ENCODE results near the gene UNK. TPM values are rescaled to one million over a fixed set of nuclear protein-coding genes. Genes with fewer than 3 reads are reported as not detected.

UNK gene
- total and polyA plus RNA-seq, 9 donors, result 12.7 to 58.1 (median 39.9) TPM

DNA sequence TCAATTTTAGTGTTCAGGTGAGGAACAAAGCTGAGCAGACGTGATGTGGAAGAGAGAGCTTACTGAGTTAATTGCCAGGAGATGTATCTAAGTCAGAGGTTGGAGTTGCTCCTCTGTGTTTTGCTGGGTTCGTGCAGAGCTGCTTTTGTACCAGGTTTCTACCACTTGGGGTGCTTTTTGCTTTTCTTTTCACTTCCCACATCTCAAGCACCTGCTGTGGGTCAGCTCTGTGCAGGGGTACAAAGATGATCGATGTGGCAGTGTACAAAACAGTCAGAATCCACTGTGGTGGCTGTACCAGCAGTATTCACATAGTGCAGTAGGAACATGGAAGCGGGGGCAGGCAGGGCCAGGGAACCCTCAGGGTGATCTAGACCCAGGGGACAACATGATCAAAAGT is 14.8 kb downstream of the UNK start:
- H3K4me3 ChIP-seq, result no peak overlapping the region
- H3K9me3 ChIP-seq, result no peaks in the 10 kb centered on the region
- H3K4me1 ChIP-seq (ENCODE audit: insufficient read depth), result no peaks in the 10 kb centered on the region
- no peaks in the 10 kb centered on the region for H3K27me3 ChIP-seq
- intact Hi-C loops (cut with DNase I), result no loop called here
- TF ChIP-seq POLR2A (IDR thresholded peaks at IDR 0.05) (no peak), EP300 (IDR thresholded peaks at IDR 0.05) (no peak)
- TF ChIP-seq, protein P1, sequence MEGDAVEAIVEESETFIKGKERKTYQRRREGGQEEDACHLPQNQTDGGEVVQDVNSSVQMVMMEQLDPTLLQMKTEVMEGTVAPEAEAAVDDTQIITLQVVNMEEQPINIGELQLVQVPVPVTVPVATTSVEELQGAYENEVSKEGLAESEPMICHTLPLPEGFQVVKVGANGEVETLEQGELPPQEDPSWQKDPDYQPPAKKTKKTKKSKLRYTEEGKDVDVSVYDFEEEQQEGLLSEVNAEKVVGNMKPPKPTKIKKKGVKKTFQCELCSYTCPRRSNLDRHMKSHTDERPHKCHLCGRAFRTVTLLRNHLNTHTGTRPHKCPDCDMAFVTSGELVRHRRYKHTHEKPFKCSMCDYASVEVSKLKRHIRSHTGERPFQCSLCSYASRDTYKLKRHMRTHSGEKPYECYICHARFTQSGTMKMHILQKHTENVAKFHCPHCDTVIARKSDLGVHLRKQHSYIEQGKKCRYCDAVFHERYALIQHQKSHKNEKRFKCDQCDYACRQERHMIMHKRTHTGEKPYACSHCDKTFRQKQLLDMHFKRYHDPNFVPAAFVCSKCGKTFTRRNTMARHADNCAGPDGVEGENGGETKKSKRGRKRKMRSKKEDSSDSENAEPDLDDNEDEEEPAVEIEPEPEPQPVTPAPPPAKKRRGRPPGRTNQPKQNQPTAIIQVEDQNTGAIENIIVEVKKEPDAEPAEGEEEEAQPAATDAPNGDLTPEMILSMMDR (IDR thresholded peaks at IDR 0.05), result no peak
- 81 to 88% (median 84%) methylated on average over 4 of the region's 4 CpGs for WGBS, 3 donors
- H3K36me3 ChIP-seq, result no peaks in the 10 kb centered on the region
- DNase-seq, result peak in 1 of 5 donors; percentile 8
- no peak overlapping the region for H3K27ac ChIP-seq

DNA sequence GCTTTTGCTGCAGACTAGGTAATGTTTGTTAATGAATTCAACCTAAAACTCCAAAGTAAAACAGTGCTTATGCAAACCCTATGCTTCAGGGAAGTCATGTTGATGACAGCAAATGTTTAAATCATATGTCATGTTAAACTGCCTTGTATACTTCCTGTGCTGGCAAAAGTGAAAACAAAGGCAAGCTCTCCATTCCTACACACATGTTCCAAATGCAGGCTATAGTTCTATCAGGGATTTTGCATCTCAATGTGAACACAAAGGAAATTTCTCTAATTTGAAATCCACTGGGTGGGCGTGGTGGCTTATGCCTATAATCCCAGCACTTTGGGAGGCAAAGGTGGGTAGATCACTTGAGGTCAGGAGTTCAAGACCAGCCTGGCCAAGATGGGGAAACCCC is 19.3 kb downstream of the UNK start:
- Histone ChIP-seq H3K4me1 (ENCODE audit: insufficient read depth) (no peaks in the 10 kb centered on the region), H3K36me3 (no peaks in the 10 kb centered on the region), H3K4me3 (no peak overlapping the region), H3K27ac (no peak overlapping the region), H3K27me3 (no peaks in the 10 kb centered on the region), H3K9me3 (no peaks in the 10 kb centered on the region)
- 94 to 95% (median 94%) methylated on average over 1 of the region's 1 CpG for WGBS, 3 donors
- intact Hi-C loops (cut with DNase I), result no loop called here
- TF ChIP-seq, protein P1 (IDR thresholded peaks at IDR 0.05), result no peak
- TF ChIP-seq POLR2A (IDR thresholded peaks at IDR 0.05), result no peak
- no peak for TF ChIP-seq EP300 (IDR thresholded peaks at IDR 0.05)
- no peak for DNase-seq

DNA sequence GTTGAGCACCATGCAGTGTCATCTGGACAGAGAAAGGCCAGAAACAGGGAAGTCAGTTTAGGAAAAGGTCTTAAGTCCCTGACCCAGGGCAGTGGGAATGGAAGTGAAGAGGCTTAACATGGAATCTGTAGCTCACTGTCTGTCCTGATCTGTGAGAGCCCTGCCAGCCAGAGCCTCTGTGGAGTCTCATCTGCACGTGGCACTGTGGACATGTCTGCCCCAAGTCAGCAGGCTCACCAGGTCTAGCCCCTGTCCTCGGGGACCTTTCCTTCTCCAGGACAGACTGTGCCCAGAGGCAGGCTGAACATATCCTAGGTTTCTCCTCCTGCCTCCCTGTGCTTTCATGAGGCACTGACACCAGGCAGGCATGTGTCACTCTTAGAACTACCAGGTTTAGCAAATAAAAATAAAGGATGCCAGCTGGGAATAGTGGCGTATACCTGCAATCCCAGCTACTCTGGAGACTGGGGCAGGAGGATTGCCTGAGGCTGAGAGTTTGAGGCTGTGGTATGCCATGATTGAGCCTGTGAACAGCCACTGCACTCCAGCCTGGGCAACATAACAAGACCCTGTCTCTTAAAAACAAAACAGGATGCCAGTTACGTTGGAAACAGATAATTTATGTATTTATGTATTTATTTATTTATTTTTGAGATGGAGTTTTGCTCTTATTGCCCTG is 22.4 kb downstream of the UNK start:
- Histone ChIP-seq H3K9me3 (no peaks in the 10 kb centered on the region), H3K27me3 (no peaks in the 10 kb centered on the region), H3K4me3 (no peak overlapping the region), H3K27ac (no peak overlapping the region), H3K36me3 (no peaks in the 10 kb centered on the region), H3K4me1 (ENCODE audit: insufficient read depth) (no peaks in the 10 kb centered on the region)
- TF ChIP-seq POLR2A (IDR thresholded peaks at IDR 0.05) (no peak), EP300 (IDR thresholded peaks at IDR 0.05) (no peak)
- TF ChIP-seq, protein P1 (IDR thresholded peaks at IDR 0.05), result no peak
- DNase-seq, result peak in 1 of 5 donors; percentile 24
- WGBS, 3 donors, result 76 to 89% (median 83%) methylated on average over 4 of the region's 4 CpGs
- intact Hi-C loops (cut with DNase I), result no loop called here

DNA sequence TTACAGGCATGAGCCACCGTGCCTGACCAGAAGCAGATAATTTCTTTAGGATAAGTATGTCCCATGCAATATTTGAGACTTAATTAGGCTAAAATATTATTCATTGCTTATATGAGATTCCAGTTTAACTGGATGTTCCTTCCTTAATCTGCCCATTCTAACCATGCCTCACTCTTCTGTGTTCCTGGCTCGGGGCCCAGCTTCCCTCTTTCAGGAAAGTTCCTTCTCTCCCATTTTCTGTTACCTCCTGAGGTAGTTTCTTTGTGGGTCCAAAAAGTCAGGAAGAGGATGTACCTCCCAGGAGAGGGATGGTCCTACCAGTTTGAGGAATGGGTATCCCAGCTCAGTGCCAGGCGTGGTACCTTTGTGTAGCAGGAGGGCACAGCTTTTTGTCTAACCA is 23.3 kb downstream of the UNK start:
- 90 to 96% (median 90%) methylated on average over 3 of the region's 3 CpGs for WGBS, 3 donors
- TF ChIP-seq EP300 (IDR thresholded peaks at IDR 0.05) (no peak), POLR2A (IDR thresholded peaks at IDR 0.05) (no peak)
- TF ChIP-seq, protein P1 (IDR thresholded peaks at IDR 0.05), result no peak
- intact Hi-C loops (cut with DNase I), result no loop called here
- no peaks in the 10 kb centered on the region for H3K4me1 ChIP-seq (ENCODE audit: insufficient read depth)
- no peak overlapping the region for H3K4me3 ChIP-seq
- no peaks in the 10 kb centered on the region for H3K9me3 ChIP-seq
- H3K36me3 ChIP-seq, result no peaks in the 10 kb centered on the region
- H3K27me3 ChIP-seq, result no peaks in the 10 kb centered on the region
- no peak overlapping the region for H3K27ac ChIP-seq
- peak in 1 of 5 donors; percentile 23 for DNase-seq

All from ovary (tissue), 9 donors.